Measurements from ENCODE around the gene USP3.

USP3 gene, protein sequence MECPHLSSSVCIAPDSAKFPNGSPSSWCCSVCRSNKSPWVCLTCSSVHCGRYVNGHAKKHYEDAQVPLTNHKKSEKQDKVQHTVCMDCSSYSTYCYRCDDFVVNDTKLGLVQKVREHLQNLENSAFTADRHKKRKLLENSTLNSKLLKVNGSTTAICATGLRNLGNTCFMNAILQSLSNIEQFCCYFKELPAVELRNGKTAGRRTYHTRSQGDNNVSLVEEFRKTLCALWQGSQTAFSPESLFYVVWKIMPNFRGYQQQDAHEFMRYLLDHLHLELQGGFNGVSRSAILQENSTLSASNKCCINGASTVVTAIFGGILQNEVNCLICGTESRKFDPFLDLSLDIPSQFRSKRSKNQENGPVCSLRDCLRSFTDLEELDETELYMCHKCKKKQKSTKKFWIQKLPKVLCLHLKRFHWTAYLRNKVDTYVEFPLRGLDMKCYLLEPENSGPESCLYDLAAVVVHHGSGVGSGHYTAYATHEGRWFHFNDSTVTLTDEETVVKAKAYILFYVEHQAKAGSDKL

DNA sequence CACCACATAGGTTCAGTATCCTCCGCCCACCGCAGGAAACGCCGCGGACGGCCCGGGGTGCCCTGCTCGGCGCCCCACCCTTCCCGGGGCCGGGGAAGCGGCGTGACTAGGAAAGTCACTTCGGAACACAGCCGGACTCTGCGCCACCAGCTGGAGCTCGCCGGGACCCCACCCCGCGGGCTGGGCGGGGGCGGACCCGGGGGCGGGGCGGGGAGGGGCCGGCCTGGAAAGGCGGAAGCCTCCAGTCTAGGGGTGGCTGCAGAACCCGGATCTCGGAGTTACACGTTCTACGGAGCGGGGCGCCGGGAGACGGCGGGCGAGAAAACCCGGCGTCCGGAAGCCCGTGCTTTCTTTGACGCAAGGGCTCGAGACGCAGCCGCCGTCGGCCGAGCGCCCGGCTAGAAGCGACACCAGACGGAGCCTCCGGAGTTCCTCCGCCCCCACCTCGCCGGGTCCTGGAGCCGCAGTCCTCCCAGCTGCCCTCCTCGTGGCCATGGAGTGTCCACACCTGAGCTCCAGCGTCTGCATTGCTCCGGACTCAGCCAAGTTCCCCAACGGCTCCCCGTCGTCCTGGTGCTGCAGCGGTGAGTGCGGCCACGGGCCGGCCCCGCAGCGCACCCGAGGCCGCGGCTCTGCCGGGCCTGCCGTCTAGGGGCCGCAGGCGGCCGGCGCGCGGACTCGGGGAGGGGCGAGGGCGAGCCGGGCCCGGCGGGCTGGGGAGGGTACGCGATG, at the start of gene USP3:
Gene USP3 (plus strand): TSS at position 347 of the 732 bp plus-strand sequence. CDS start 147 bp downstream, at position 494.
- CTCF ChIA-PET: interaction anchor here (1.0 to 4.8 kb wide), 19 partner anchors 9 to 457 kb away, joined by 3 to 37 read pairs (median 5); no protein-coding TSS in a partner anchor
- TF ChIP-seq, protein P1, sequence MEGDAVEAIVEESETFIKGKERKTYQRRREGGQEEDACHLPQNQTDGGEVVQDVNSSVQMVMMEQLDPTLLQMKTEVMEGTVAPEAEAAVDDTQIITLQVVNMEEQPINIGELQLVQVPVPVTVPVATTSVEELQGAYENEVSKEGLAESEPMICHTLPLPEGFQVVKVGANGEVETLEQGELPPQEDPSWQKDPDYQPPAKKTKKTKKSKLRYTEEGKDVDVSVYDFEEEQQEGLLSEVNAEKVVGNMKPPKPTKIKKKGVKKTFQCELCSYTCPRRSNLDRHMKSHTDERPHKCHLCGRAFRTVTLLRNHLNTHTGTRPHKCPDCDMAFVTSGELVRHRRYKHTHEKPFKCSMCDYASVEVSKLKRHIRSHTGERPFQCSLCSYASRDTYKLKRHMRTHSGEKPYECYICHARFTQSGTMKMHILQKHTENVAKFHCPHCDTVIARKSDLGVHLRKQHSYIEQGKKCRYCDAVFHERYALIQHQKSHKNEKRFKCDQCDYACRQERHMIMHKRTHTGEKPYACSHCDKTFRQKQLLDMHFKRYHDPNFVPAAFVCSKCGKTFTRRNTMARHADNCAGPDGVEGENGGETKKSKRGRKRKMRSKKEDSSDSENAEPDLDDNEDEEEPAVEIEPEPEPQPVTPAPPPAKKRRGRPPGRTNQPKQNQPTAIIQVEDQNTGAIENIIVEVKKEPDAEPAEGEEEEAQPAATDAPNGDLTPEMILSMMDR (IDR thresholded peaks at IDR 0.05; ENCODE audit: control extremely low read depth, extremely low read depth, low read depth, missing control alignments): peak; percentile 20
- DNase-seq (ENCODE audit: extremely low spot score): peak; percentile 91
- POLR2A ChIA-PET: interaction anchor here (0.6 to 1.9 kb wide), 7 partner anchors 10 to 89 kb away, joined by 3 to 6 read pairs (median 4); no protein-coding TSS in a partner anchor

DNA sequence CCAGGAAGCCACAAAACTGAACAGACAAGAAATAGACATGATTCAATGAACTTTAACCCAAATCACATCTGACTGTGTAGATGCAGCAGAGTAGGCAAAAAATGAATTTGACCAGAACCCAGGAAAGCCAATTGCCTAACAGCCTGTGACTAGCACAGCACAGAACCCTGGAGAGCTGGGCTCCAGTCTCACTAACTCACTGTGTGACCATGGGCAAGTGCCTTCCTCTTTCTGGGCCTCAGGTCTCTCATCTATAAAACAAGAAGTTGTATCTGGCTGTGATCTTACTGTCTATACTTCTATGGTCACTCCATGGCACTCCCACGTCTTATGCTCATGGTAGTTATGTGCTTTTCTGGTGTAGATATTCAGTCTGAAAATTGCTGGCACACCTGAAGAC, 48.1 kb upstream of the USP3 start:
- POLR2A ChIA-PET: no interaction called here
- no peak for DNase-seq (ENCODE audit: extremely low spot score)
- CTCF ChIA-PET: interaction anchor here (1.2 kb wide), 1 partner anchor 11 kb away, joined by 6 read pairs; no protein-coding TSS in a partner anchor
- TF ChIP-seq, protein P1 (IDR thresholded peaks at IDR 0.05; ENCODE audit: control extremely low read depth, extremely low read depth, low read depth, missing control alignments): no peak

- TF ChIP-seq, protein P1 (IDR thresholded peaks at IDR 0.05; ENCODE audit: control extremely low read depth, extremely low read depth, low read depth, missing control alignments): no peak
- DNase-seq (ENCODE audit: extremely low spot score): no peak
- ChIA-PET POLR2A (no interaction called here), CTCF (interaction anchor here (1.2 kb wide), 1 partner anchor 10 kb away, joined by 6 read pairs; no protein-coding TSS in a partner anchor)
Observed at GRCh38 chr15:63457379-63457778, 47.0 kb upstream of the USP3 start.

GRCh38 chr15:63458026-63458425, 46.4 kb upstream of the USP3 start:
- TF ChIP-seq, protein P1 (IDR thresholded peaks at IDR 0.05; ENCODE audit: control extremely low read depth, extremely low read depth, low read depth, missing control alignments): no peak
- ChIA-PET POLR2A (no interaction called here), CTCF (interaction anchor here (0.7 kb wide), 1 partner anchor 9 kb away, joined by 3 read pairs; no protein-coding TSS in a partner anchor)
- DNase-seq (ENCODE audit: extremely low spot score): no peak

GRCh38 chr15:63458794-63459395, 45.5 kb upstream of the USP3 start:
- ChIA-PET POLR2A (no interaction called here), CTCF (interaction anchor here (0.7 kb wide), 1 partner anchor 8 kb away, joined by 3 read pairs; no protein-coding TSS in a partner anchor)
- DNase-seq (ENCODE audit: extremely low spot score): no peak
- TF ChIP-seq, protein P1 (IDR thresholded peaks at IDR 0.05; ENCODE audit: control extremely low read depth, extremely low read depth, low read depth, missing control alignments): no peak
